Cardiac muscle cell (in vitro differentiated cells and primary cell): ENCODE measurements around the gene STK10. TPM values are rescaled to one million over a fixed set of nuclear protein-coding genes. Genes with fewer than 3 reads are reported as not detected.

Experiments
- DNase-seq, 2 donors: peaks; one replicate each; pipeline versions ENCODE4 v3.0.0 to v3.0.0-alpha.2; 2010 to 2017; ENCODE audit warnings: low read depth in 1 of 2, low spot score in 1 of 2
- H3K27ac ChIP-seq: fragments of 200-600 bp; sonication (generic); 2 replicates; pipeline ENCODE4 v1.5.1; 2016
- H3K27me3 ChIP-seq: fragments of 200-600 bp; sonication (generic); 2 replicates; pipeline ENCODE4 v1.6.0; 2016; ENCODE audit warnings: control low read depth
- H3K36me3 ChIP-seq: fragments of 200-600 bp; sonication (generic); 2 replicates; pipeline ENCODE4 v1.5.1; 2016; ENCODE audit warnings: control low read depth
- H3K4me1 ChIP-seq: fragments of 200-600 bp; sonication (generic); 2 replicates; pipeline ENCODE4 v1.8.1; 2017; ENCODE audit warnings: low read depth, mild to moderate bottlenecking, mixed run types
- H3K4me3 ChIP-seq: fragments of 200-600 bp; sonication (generic); 2 replicates; pipeline ENCODE4 v1.5.1; 2016; ENCODE audit warnings: mild to moderate bottlenecking
- H3K9me3 ChIP-seq: fragments of 200-600 bp; sonication (generic); 2 replicates; pipeline ENCODE4 v1.5.1; 2017; ENCODE audit warnings: low read depth, mild to moderate bottlenecking, control low read depth
- polyA plus RNA-seq: library from polyadenylated mRNA; unstranded; fragments of >200 nt; fragmentation: Nextera tagmentation; extraction: Ambion mirVana; gene quantifications from 2 replicates; pipeline ENCODE4 v1.2.1, GENCODE V29; 2016
- total RNA-seq: library from RNA; depleted of rRNA; stranded (reverse); fragments of >200 nt; gene quantifications from 2 replicates; pipeline ENCODE4 v1.2.3, GENCODE V29; 2016
- TF ChIP-seq, protein P1 (sequence below): IDR thresholded peaks from 2 replicates; pipeline ENCODE4 v1.5.1; 2012; ENCODE audit warnings: low read depth, mild to moderate bottlenecking, low read length

Gene STK10
- total and polyA plus RNA-seq, 2 experiments from 2014 or later = 10.8 to 16.4 TPM

DNA sequence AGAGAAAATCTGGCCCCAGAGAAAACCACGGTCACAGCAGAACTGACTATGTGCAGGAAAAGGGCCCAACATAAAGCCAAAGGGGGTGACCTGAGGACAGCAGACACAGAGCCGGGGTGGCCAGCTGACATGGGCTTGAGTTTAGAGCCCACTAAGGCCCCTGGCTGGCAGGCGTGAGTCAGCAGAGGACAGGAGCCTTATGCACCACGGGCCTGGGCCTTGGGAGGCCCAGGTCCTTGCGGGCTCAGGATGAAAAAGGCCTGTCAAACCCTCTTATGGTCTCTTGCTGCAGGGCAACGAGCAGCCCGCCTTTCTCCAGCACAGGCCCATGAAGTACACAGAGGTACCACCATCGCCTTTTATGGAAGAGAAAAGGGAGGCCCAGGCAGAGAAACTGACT is 19.7 kb downstream of the STK10 start:
- H3K4me1 ChIP-seq = peaks cover 24% of the 10 kb centered on the region
- H3K27ac ChIP-seq = peak overlapping the region; percentile 91
- no peak overlapping the region for H3K4me3 ChIP-seq
- H3K9me3 ChIP-seq = no peaks in the 10 kb centered on the region
- H3K27me3 ChIP-seq = no peaks in the 10 kb centered on the region
- TF ChIP-seq, protein P1, sequence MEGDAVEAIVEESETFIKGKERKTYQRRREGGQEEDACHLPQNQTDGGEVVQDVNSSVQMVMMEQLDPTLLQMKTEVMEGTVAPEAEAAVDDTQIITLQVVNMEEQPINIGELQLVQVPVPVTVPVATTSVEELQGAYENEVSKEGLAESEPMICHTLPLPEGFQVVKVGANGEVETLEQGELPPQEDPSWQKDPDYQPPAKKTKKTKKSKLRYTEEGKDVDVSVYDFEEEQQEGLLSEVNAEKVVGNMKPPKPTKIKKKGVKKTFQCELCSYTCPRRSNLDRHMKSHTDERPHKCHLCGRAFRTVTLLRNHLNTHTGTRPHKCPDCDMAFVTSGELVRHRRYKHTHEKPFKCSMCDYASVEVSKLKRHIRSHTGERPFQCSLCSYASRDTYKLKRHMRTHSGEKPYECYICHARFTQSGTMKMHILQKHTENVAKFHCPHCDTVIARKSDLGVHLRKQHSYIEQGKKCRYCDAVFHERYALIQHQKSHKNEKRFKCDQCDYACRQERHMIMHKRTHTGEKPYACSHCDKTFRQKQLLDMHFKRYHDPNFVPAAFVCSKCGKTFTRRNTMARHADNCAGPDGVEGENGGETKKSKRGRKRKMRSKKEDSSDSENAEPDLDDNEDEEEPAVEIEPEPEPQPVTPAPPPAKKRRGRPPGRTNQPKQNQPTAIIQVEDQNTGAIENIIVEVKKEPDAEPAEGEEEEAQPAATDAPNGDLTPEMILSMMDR = no peak
- no peaks in the 10 kb centered on the region for H3K36me3 ChIP-seq
- no peak for DNase-seq

DNA sequence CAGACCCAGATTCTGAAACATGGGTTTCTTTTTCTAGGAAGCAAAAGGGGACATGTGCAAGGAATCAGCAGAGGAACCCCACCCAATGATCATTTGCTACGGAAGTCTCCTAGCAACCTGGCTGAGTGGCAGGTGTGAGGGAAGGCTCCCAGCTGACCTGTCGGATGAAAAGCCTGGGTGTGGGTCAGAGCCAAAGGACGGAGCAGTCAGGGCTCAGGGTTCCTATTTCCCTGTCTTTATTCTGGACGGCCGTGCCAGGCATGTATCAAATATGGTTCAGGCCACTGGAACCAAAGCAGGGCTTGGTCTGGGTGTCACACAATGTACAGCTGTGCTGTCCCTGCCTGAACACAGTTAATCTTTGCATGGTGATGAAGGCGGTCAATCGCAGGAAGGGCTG is 20.1 kb downstream of the STK10 start:
- Histone ChIP-seq H3K36me3 (no peaks in the 10 kb centered on the region), H3K9me3 (no peaks in the 10 kb centered on the region), H3K4me1 (peaks cover 24% of the 10 kb centered on the region), H3K4me3 (no peak overlapping the region), H3K27me3 (no peaks in the 10 kb centered on the region), H3K27ac (peak overlapping the region; percentile 91)
- peak in 1 of 2 donors; percentile 71 for DNase-seq
- TF ChIP-seq, protein P1 = no peak

DNA sequence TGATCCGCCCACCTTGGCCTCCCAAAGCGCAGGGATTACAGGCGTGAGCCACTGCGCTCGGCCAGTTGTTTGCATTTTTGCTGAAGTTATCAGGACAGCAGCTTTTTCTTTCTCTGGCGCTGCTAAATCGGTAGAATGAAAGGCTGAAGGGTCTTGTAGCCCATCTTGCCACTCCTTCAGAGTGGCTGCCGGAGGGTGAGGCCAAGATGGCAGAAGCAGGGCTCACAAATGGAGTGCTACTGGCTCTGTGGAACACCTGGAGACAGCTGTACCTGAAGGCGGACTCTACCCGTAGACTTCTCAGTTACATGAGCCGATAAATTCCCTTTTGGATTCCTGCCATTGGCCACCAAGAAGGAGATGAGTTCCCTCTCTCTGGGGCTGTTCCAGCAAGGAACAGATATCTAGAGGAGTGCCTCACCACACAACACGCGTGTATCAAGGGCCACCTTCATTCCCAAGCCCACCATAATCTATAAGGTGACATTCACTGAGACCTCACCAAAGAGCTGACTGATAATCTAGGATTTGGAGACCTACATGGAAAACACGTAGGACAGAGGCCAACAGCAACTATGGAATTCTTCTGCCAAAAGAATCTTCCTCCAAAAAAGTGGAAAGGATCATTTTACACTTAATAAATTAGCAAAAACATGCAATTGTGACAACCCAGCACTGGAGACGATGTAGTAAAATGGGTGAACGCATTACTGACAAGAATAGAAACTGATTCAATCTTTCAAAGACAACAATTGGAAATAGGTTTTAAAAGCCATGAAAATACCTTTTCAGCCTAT is 21.8 kb downstream of the STK10 start:
- Histone ChIP-seq H3K9me3 (no peaks in the 10 kb centered on the region), H3K27me3 (no peaks in the 10 kb centered on the region), H3K36me3 (no peaks in the 10 kb centered on the region), H3K27ac (no peak overlapping the region), H3K4me1 (peaks cover 24% of the 10 kb centered on the region), H3K4me3 (no peak overlapping the region)
- DNase-seq = no peak
- TF ChIP-seq, protein P1 = no peak

DNA sequence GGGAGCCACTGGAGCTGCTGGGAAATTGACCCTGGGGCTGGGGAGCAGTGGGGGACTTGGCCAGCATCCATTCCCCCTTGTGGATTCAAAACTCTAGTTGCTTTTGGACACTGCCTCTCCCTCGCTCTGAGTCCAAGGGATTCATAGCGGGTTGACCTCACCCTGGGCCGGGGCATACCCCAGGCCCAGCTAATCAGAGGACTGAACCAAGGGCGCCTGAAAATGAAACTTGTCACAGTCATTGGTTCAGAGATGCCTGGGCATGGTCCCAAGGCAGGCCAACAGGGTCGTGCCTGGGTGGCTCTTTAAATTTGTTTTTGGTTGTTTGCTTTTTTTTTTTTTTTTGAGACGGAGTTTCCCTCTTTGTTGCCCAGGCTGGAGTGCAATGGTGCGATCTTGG is 22.6 kb downstream of the STK10 start:
- DNase-seq = no peak
- Histone ChIP-seq H3K27me3 (no peaks in the 10 kb centered on the region), H3K4me3 (no peak overlapping the region), H3K27ac (no peak overlapping the region), H3K9me3 (no peaks in the 10 kb centered on the region), H3K4me1 (peaks cover 24% of the 10 kb centered on the region), H3K36me3 (no peaks in the 10 kb centered on the region)
- TF ChIP-seq, protein P1 = no peak

DNA sequence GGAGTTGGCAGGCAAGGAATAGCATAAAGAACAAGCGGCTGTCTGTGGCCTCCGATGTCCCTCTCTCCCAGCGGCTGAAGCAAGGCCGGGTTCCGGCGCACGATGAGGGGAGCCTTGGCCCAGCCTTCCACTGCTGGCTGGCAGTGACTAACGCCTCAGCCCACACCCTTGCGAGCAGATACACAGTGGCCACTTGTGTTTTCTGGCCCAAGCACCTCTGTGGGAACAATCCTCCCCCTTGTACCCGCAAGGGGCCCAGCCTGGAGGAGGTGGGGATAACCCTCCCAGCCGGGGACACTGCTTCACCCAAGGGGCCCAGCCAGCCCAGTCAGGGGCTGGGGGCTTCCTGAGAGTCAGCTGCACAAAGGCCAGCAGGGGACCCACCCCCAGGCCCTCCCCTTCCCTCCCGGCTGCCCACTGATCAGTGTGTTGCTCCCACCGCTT is 23.2 kb downstream of the STK10 start:
- H3K9me3 ChIP-seq = no peaks in the 10 kb centered on the region
- H3K4me3 ChIP-seq = no peak overlapping the region
- H3K36me3 ChIP-seq = no peaks in the 10 kb centered on the region
- TF ChIP-seq, protein P1 = no peak
- no peak overlapping the region for H3K27ac ChIP-seq
- H3K4me1 ChIP-seq = peaks cover 24% of the 10 kb centered on the region
- DNase-seq = peak in 1 of 2 donors; percentile 76
- H3K27me3 ChIP-seq = no peaks in the 10 kb centered on the region
